Suppressor macrophage treated with lipopolysaccharide for 4 hours (primary cell): ENCODE data around the gene ANO5.
"Not testable (repeated sequence)": the region's sequence is repeated elsewhere in the genome, so short reads cannot be mapped to it uniquely, and the experiment has no call there.

Experiments
- DNase-seq: peaks from one replicate; pipeline ENCODE4 v3.0.0-alpha.2; 2020

ANO5 gene

DNA sequence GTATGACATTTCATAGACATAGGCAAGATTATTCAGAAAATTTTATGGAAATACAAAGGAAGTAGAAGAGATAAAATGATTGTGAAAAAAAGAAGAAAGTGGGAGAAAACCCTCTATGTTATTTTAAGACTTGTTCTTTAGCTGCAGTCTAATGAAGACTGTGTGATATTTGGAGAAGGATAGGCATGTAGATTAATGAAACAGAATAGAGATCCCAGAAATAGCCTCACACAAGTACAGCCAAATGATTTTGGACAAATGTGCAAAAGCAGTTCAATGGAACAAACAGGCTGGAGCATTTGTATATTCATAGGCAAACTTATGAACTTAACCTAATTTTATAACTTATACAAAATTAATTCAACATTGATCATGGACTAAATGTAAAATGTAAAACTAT is 14.3 kb downstream of the ANO5 start:
- DNase-seq: no peak

DNA sequence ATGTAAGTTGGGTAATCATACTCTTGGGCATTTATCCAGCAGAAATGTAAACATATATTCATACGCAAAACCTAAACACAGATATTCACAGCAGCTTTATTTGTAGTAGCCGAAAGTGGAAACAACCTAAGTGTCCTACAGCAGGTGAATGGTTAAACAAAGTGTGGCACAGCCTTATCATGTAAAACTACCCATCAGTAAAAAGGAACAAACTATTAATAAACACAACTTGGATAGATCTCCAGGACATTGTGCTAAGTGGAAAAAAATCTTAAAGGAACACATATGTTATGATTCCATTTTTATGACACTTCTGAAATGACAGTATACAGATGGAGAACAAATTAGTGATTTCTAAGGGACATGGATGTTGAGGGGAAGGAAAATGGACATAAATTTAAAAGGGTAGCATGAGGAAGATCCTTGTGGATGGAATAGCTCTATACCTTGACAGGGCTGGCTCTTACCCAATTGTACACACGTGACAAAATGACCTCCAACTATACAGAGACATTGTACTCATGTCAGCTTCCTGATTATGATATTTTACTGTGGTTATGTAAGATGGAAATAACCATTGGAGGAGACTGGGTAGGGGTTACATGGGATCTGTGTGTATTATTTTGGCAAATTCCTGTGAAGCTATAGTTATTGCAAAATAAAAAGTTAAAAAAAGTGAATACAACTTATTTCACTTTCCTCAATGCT is 15.4 kb downstream of the ANO5 start:
- no peak for DNase-seq

- no peak for DNase-seq
Measured at GRCh38 chr11:22216940-22217339, 24.1 kb downstream of the ANO5 start.

GRCh38 chr11:22221143-22221542 is 28.3 kb downstream of the ANO5 start:
- no peak for DNase-seq

- no peak for DNase-seq
Measured at GRCh38 chr11:22225190-22225589, 32.3 kb downstream of the ANO5 start.

DNA sequence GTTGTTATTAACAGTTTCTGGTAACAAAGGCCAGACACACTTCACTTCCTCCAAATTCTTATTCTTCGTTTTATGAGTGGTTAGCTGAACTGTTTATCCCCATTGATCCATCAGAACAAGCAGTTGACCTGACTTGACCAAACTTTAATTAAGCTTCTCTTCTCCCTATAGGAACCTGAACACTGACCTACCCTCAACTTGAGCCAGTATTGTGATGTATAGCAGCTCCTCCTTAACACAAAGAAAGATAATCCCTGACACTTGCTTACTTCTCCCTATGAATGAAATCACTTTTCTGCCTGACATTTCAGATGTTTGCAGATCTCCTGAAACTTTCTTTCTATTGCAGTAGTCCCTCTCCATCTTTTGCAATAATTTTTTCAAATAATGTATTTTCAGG is 41.9 kb downstream of the ANO5 start:
- DNase-seq: no peak

GRCh38 chr11:22244986-22245592 is 52.2 kb downstream of the ANO5 start:
- DNase-seq: peak; percentile 61

DNA sequence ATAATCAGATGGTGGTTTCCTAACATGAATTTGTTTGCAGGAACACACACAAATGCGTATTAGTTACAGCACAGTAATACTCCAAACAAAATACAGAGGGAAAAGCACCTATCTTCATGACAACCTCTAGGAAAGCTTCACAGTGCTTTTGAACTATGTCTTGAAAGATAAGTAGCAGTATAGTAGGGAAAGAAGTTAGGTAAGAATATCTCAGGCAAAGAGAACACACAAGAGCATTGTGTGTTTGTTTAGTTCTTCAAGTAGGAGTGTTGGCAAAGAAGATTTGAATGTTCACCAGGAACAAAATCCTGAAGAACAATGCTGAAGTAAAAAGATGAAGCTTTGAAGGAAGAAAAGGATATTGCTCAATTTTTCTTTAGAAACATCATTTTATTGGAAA is 54.1 kb downstream of the ANO5 start:
- no peak for DNase-seq

DNA sequence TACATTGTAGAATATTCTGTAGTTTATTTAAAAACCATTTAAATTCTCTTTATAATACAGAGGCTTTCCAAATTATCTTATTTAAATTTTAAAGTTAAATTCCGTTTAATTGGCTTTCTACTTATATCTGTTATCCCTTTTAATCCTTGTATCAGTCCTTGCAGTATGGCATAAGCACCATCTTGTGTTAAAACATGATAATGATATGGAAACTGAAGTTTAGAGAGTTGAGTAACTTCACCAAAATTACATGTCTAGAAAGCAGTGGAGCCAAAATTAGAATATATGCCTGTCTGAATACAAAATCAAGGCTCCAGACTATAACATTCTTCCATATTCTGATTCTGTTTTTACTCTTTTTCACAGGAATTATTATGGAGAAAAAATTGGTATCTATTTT is 57.0 kb downstream of the ANO5 start:
- no peak for DNase-seq

DNA sequence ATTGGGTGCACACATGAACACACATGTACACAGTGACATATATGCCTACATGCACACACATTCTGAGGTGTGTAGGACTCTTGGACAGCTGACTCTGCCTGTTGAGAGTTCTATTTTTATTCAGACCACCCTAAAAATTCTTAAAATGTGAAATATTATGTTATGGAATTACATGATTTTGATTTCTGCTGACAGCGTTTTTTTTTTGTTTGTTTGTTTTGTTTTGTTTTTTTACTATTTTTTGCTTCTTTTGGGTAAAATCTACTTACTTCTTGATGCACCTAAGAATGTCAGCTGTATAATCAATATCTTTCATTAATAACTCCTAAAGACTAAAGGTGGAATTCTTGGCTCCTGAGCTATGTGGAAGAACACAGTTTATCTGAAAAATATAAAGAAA is 64.0 kb downstream of the ANO5 start:
- no peak for DNase-seq

GRCh38 chr11:22263613-22264012 is 70.7 kb downstream of the ANO5 start:
- DNase-seq: no peak

DNA sequence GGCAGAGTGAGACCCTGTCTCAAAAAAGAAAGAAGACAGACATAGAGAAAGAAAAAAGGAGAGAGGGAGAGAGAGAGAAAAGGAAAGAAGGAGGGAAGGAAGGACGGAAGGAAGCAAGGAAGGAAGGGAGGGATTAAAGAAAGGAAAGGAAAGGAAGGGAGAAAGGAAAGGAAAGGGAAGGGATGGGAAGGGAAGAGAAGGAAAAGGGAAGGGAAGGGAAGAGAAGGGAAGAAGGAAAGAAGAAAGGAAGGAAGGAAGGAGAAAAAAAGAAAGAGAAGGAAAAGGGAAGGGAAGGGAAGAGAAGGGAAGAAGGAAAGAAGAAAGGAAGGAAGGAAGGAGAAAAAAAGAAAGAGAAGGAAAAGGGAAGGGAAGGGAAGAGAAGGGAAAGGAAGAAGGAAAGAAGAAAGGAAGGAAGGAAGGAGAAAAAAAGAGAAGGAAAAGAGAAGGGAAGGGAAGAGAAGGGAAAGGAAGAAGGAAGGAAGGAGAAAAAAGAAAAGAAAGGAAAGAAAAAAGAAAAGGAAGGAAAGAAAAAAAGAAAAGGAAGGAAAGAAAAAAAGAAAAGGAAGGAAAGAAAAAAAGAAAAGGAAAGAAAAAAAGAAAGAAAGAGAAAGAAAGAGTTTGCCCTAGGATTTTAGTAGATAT is 76.2 kb downstream of the ANO5 start:
- not testable (repeated sequence) for DNase-seq

DNA sequence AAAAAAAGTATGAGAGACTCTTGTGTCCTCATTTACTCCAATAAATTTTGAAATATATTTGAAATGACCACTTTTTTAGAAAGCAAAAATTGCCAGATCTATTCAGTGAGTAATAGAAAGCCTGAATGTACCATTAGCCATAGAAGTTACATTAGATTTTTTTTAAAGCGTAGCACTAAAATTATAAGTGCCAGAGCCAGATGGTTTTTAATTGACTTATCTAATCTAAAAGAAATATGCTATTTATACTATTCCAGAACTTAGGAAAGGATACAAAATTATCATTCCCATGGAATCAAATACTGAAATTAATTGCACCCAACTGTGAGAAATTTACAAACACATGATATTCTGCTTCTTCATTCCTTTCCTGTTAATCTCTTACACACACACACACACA is 80.9 kb downstream of the ANO5 start:
- no peak for DNase-seq

- peak; percentile 15 for DNase-seq
Measured at GRCh38 chr11:22275600-22275999, 82.7 kb downstream of the ANO5 start.

DNA sequence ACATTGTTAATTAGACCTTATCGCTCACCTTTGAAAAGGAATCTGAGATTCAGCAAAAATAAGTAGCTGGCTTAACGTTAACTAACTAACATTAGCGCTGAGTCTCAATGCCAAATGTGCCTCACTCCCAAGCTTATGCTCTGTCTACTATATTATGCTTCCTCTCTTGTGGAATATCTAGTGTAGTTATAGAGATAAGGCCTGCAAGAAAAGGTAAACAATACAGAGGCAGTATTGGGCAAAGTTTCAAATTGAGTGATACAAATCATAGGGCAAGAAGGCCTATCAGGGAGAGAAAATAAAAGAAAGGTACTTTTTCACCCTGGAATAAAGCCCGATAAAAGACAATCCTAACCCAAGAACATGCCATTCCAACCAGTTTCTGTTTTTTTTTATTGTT is 83.7 kb downstream of the ANO5 start:
- DNase-seq: no peak

DNA sequence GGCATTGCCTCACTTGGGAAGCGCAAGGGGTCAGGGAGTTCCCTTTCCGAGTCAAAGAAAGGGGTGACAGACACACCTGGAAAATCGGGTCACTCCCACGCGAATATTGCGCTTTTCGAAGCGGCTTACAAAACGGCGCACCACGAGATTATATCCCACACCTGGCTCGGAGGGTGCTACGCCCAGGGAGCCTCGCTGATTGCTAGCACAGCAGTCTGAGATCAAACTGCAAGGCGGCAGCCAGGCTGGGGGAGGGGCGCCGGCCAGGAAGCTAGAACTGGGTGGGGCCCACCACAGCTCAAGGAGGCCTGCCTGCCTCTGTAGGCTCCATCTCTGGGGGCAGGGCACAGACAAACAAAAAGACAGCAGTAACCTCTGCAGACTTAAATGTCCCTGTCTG is 92.1 kb downstream of the ANO5 start:
- DNase-seq: not testable (repeated sequence)

DNA sequence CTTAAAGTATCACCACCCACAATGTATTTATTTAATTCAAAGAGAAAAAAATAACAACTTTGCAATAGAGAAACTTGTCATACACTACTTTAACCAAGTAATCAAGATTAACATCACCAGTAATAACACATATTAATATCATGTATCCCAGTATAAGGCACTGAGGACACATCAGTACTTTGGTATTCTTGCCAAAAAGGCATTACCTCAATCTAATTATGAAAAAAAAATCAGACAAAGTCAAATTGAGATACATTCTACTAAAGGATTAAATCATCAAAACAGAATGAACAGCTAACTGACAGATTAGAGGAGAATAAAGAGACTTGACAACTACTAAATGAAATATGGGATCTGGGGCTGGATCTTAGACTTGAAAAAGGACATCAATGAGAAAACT is 109.5 kb downstream of the ANO5 start:
- no peak for DNase-seq

DNA sequence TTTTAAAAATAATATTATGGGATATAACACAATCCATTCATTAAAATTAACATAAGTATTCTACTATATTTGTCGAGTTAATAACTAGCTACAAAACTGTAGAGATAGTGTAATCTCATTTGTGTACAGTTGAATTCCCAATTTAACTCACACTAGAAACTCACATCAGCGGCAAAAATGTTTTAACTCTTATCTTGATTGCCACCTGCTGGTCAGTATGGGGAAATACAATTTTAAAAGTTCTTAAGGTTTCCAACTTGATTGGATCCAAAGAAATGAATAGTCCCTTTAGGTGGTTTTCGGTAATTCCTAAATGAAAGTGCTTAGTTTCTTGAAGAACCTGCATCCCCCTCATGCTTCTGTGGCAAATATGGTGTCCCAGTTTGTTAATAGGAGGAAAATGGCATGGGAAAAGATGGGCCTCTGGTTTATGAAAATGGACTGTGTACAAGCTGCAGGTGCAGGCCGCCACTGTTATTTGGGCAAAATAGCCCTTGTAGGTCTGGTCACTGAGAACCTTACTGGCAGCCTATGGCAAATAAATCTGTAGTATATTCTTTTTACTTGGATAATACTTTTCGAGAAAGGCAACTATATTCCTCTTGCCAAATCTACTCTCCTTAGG is 111.6 kb downstream of the ANO5 start:
- peak; percentile 63 for DNase-seq

GRCh38 chr11:22317656-22318055 is 124.8 kb downstream of the ANO5 start:
- no peak for DNase-seq

DNA sequence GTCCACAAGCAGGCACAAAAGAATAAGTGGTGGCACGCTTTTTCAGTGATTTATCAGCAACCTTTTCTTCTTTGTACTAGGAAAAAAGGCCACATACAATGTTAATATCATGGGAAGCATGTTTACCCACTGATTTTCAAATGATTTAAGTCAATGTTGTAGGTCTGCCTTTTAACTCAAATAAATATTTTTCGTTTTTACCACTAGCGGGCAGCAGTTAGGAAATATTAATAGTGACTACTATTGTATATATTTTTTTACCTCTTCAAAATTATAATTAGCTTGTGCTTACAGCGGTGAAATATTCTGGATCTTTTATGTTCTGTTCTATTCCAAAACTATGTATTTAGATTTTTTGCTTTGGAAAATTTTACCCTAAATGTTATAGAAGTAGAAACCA is 138.9 kb downstream of the ANO5 start:
- no peak for DNase-seq
